Medulla oblongata (tissue), 1 donor: ENCODE data around the gene ENAH.

Experiments used
- DNase-seq: peaks from one replicate; pipeline ENCODE4 v3.0.0-alpha.2; 2015; ENCODE audit errors: extremely low spot score

The ENAH gene

DNA sequence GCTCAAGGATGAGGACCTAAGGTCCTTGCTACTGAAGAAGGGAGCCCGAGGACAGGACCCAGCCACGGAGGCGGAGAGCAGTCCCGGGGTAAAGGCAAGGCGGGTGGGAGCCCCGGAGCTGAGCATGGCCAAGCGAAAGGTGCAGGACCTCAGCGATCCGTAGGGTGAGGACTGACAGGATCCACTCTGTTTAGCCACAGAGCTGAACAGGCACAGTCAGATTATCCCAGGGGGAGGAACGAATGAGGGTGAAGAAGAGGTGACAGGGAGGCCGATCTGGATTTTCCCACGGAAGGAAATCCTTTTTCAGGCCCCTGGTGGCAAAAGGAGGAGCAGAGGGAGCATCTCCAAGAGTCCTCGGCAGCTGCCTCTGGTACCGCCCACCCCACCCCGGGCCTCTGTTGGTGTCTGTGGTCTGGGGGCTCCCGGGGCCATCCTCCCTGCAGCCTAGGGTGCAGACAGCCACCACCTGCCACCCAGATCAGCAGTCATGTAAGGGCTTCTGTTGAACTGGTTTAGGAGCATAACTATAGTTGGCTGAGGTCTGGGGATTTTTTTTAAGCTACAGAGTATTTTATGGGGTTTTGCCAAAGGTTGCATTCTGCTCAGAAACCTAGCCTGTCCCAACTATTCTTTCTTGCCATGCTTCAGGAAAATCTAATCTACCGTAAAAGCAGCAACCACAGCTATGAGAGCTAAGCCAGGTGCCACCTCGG is 192.7 kb downstream of the ENAH start:
- DNase-seq: no peak

DNA sequence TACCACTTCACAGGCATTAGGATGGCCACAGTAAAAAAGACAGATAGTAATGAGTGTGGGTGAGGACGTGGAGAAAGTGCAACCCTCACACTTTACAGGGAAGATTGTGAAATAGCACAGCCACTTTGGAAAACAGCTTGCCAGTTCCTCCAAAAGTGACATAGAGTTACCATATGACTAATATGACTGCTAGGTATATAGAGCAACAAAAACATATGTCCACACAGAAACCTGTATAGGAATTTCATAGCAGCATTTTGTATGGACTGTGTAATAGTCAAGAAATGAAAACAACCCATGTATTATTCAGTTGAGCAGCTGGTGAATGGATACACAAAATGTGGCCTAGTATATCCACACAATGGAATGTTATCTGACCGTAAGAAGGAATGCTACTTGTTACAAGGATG is 194.7 kb downstream of the ENAH start:
- DNase-seq: no peak

DNA sequence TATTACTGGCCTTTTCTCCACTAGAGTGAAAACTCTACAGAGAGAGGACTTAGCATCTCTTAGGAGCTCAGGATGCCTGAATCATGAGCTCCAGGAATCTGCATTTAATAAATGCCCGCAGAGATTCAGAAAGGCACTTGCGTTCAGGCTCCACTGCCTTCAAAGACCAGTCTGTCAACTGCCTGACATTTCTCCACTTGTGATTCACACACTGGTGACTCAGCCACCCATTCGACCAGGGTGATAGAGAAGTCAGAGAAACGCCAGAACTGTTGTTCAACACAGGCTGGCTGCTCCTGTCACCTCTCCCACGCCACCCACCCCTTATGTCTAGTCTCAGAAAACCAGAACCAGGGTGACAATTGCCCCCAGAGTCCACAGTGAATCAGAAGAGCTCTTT is 198.2 kb downstream of the ENAH start:
- DNase-seq: no peak

DNA sequence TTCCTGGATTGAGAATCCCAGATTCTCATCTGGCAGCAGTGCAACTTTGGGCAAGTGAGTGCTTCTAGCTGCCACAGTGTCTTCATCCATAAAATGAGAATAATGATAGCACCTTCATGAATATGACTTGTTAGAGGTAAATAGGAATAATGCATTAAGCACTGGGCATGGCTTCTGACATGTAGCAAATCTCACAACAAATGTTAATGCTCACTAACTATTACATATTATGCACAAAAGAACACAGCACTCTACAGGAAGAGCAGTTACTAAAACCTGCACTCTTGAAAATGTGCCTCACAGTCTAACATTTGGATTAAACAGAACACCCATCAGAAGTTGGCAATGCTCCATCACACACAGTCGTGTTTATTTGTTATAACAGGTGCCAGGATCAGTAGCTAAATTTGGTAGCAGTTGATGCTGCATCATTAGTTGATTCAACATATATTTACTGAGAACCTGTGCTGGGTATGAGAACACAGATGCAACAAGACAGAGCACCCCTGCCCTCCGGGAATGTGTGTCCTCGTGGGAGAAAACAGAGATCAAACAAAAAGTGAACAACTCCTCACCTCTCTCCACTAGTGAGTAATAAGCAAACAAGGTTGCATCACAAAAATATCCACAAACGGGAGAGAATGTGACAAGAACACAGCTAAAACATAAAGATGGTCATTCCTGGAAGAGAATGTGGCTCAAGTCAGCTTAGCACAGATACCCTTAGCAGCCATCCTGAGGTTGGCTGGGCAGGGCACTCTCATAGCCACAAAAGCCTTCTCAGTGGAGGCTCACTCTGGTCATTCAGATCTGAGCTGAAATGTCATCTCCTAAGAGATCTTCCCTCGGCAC is 198.9 kb downstream of the ENAH start:
- no peak for DNase-seq

DNA sequence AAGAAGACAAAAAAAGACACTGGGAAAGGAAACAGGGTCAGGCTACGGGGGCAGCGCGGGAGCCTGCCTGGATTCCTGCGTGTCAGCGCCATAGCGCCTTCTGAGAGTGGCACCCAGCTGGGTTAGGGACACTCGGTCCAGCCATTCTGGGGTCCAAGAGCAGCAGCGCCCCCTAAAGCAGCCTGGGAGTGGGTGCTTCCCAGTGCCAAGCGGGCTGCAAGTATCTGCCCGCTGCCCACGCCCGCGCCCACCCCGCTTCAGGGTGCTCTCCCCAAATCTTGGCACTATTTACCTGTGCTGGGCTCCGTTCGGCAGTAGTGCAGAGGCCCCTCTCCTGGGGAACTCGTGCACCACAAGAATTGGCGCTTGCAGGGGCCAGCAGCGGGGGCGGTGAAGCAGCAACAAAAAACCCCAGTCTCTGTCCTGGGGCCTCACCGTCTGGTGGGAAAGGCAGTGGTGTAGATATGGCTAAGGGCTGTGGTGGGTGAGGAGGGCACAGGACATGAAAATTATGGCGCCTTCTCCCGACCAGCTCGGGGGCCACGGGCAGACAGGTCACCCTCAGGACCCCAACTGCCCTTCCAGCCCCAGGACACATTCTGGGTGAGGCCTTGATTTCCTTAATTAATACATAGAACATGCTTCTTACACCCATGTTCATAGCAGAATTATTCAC is 200.9 kb downstream of the ENAH start:
- no peak for DNase-seq

DNA sequence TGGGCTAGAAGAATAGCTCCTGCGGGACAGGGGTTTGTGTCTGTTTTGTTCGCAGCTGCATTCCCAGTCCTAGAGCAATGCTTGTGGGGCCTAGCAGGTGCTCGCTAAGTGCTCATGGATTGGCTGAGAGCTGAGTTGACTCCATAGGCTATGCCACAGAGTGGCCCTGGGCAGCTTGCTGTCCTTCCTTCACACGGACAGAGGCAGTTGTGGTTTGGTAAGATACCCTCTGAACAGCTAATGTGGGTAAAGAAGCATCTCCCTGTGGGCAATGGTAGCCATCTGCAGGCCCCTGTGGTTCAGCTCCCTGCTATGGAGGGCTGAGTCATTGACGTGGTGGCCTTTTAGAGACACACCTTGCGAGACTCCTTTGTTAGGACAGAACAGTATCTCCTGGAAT is 201.6 kb downstream of the ENAH start:
- DNase-seq: no peak

DNA sequence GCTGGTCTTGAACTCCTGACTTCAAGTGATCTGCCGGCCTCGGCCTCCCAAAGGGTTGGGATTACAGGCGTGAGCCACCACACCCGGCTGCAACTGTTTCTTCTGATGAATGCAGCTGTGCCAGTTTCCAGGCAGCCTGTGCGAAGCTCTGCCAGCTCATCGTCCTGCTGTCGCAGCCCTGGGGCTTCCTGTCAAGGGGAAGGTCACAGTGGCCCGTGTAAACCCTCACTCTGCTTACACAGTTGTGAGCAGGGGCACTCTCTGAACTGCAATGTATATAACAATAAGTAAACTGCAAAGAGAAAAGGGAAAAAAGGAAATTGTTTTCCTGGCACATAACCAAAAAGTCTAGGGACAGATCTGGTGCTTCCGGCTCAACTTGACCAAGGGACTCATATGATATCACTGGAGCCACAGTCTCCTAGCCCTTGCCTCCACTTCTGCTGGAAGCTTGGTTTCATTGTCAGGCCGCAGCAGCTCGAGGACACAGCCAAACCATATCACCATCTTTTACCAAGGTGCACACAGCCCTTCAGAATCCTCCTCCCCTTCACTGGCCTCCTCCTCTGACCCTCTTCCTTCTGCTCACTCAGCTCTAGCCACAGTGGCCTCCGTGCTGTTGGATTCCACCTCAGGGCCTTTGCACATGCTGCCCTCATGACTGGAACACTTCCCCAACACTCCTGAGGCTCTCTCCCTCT is 202.3 kb downstream of the ENAH start:
- DNase-seq: peak; percentile 49

DNA sequence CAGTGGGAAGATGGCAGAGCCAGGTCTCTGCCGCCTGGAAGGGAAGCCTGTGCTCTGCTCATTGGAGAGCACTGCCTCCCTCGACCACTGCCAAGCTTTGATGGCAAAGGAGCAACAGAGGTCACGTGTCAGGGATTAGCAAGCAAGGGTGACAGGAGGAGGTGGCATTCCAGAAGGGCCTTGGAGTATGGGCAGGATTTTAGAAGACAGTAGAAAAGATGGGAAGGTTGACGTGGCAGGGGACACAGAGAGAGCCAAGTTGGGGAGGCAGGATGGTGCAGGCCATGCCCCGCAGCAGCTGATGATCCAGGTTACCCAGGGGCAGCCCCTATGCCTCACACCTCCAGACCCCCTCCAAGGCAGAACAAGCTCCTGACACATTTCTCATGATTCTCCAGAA is 203.1 kb downstream of the ENAH start:
- DNase-seq: no peak

DNA sequence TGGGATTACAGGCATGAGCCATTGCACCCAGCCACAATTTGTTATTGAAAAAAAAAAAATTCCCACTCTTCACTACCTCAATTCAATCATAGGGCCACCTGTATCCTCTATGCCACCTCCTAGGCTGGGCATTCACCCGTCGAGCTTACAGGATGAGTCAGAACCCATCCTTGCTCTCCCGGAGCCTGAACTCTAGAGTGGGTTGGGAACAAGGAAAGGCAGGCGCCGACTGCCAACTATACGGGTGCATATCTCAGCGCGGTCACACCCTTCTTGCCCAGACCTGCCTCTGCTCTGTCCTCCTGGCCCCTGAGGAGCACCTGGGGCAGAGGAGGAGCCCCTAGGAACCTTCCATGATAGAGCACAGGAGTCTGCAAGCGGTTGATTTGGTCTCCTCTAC is 203.7 kb downstream of the ENAH start:
- no peak for DNase-seq

DNA sequence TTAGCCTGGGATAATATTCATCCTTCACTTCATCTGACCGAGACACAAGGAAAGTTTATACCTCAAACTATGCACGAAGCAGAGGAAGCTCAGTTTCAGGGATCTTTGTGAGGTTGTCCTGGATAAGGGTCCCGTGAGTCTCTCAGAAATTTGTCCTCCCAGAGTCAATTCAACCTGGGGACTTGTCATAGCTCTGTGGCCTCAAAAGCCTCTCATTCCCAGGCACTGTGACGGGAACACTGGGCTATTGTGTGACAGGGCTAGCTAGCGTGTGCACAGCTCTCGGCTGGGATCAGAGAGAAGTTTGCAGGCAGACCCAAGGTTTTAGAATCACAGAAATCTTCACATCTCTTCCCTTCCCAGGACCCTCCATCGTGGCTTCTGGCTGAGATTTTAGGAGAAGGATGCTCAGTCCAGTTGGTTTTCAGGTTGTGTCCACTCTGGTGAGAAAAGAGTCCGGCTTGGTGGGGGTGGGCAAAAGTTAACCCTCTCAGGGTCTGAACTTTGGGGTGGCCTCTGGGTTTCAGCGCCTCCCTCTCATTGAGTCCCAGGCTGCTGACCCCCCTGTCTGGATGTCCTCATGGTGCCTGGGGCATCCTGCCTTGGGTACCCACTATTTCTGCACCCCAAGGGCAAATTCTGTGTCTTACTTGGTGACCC is 204.6 kb downstream of the ENAH start:
- peak; percentile 90 for DNase-seq

DNA sequence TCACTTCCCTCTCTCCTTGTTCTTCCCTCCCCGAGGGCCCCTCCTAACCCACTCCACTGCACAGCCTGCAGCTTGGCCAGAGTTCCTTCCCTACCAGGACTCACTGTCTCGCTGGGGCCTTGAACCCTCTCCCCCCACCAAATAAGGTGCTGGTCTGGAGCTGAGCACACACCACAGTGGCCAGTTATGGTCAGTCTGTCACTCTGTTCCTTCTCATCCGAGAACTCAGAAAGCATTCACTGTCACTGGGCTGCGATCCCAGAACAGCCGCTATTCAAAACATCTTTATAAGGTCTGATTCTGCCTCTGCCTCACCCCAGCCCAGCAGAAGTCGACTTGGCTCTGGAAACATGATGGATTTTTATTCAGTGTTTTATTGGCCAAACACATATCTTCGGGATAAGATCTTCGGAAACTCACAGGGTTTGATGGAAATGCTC is 205.3 kb downstream of the ENAH start:
- DNase-seq: peak; percentile 89

DNA sequence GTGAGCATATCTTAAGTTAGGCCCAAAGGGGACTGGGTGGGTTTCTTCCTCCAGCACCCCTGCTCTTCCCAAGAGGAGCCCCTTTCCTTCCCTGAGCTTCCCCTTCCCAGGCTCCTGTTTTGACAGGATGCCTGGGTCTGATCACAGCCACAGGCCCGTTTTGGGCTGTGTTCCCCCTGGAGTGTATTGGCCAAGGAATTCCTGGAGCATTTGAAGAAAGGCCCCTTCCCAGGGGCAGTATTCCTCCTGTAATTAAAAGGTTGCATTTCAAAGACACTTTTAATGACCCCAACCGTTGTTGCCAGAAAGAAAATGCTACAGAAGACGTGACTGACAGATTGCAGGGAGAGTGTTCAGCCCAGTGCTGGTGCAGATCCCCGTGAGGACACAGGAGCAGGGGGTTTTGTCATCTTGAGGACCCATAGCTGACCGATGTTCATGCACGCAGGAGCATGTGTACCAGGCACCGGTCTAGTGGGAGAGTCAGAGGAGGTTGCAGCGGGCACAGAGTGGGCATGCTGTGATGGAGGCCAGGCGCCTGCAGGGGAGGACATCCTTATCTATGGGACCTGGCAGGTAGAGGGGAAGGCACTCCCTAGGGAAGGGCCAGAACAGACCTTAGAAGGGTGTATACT is 205.8 kb downstream of the ENAH start:
- no peak for DNase-seq

DNA sequence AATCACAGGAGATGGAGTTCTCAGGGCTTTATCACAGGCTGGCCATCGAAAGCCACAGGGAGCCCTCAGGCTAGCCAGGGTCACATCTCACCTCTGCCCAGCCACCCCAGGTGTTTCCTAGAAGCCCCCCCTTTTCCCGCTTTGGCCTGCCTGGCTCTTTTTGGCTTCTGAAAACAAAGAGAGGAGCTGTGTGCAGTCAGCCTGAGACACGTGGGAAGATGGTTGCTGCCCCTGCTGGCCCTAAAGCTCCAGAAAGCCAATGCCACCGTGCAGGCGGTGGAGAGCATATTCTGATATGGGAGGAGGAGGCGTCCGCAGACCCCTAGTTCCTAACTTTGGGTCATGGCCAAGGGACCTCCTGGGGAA is 206.3 kb downstream of the ENAH start:
- DNase-seq: no peak

DNA sequence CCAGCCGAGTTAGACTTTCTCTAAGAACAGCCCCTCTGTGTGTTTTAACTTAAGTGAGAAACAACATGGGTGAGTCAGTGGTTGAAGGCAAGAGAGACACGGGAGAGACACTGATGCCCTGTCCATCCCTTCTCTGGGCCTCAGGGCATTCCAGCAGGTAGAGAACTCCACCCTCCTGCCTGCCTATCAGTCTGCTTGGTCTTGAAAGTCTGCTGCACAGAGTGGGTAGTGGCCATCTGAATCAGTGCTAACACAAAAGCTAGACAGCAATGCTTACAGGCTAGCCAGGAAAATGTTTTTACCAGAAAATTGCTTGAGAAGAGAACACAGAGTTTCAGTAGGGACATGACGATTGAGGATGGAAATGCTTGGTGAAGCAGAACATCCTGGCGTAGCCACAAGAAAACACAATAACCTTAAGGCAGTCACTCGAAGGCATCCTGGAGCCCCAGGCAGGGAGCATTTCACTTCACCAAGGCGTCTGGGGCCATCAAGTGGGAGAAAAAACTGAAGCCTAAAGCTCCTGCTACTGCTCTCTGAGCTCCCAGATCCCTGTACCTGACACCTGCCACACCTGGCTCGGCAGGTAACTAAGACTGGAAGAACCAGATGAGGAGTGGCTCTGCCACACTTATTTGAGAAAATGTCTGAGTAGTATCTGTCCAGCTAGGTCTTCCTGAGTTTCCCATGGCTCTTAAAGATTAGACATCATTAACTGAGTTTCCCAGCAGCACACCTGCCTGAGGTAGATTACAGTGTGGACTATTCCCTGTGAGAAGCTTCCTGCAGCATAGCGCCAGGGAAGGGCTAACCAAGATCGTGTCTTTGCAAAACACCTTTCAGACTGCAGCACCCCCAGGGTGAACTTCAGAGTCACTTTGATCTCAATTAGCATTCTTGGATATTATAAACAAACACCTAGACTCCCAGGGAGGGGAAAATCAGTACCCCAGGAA is 207.0 kb downstream of the ENAH start:
- DNase-seq: no peak

DNA sequence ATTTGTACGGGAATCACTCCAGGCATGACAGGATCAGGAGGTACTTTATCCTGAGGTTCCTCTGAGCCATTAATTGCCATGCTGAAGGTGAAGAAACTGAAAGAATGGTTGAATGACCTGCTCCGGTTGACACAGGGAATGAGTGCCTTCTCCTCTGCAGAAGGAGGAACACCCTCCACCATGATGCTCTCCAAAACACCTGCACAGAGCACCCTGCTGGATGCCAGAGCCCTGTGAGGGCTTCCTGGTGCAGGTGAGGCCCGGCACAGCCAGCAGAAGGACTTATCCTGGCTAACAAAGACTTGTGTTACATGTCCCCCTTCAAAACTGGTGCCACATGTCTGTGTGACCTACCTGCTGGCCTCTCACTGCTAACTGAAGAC is 210.8 kb downstream of the ENAH start:
- DNase-seq: no peak

DNA sequence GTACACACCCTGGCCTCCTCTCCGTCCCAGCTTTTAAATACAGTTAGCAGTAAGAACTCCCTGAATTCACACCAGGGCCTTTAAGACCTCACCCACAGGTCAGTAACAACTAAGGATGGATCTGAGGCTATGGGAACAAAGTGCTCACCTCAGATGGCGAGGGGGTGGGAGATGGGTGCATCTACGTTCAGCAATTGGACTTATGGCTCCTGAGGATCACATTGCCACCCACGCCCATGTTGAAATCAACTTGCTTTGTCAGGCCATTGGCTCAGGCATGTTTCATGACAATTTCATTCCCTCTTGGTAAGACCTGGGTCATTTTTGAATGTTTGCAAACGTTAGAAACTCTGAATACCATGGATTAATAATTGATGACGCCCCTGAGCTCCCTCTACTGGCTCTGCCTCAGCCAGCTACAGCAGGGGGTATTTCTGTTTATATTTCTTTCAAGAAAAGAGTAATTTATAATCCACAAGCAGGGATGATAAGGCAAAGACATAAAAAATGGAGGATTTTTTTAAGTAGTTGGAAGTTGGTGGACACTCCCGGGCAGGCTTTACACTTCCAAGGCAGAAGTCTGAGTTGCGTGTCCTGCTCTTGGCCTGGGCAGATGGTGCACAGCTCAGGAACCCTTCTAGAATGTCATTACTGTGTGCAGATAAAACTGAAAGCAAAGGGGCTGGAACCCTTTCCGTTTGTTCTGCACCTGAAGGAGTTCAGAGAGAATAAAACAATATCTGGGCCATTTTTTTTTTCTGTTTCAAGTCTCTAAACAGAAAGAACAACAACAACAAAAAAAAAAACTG is 211.4 kb downstream of the ENAH start:
- no peak for DNase-seq

DNA sequence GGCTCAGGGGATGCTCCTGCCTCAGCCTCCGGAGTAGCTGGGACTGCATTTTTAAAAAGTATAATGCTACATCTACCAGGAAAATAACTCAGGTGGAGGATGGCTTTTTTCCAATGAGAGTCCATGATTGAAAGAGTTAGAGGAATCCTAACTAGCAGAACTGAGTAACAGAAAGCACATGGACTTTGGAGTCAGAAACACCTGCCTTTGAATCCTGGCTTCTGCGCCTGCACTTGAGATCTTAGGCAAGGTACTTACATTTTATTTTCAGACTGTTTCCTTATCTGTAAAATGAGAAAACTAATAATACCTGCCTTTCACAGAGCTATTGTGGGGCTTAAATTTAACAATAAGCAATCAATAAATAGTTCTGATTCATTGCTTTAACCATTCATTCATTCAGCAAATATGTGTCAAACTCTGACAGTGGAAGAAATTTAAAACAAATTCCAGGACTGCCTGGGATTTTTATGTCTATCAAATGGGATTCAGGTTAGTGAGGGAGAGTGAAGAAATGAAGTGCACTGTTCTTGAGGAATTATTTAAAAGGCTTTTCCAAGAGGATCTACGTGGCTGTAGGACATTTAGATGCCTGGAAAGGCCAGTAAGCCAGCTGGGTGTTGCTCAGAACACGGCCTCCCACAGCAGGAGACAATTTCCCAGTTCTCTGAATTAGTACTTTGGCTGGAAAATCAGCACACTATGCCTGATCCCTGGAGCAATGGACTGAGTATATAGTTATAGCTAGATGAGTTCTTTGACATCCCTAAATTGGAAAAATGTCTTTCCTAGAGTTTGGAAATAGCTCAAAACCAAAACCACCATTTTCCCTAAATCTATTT is 212.3 kb downstream of the ENAH start:
- no peak for DNase-seq
